Left ventricle myocardium inferior (tissue), 1 donor: Measurements from ENCODE around the gene LAPTM4A. TPM values are rescaled to one million over a fixed set of nuclear protein-coding genes. Genes with fewer than 3 reads are reported as not detected.

ENCODE experiments used
- DNase-seq: peaks from one replicate; pipeline ENCODE4 v3.0.0-alpha.2; 2020
- H3K27ac ChIP-seq: fragments of 200-600 bp; replicated peaks from 2 replicates; pipeline ENCODE4 v1.8.0; 2021
- H3K27me3 ChIP-seq: fragments of 200-600 bp; 2 replicates; pipeline ENCODE4 v1.8.0; 2021; ENCODE audit warnings: low read depth
- H3K36me3 ChIP-seq: fragments of 200-600 bp; 2 replicates; pipeline ENCODE4 v1.8.0; 2021
- H3K4me1 ChIP-seq: fragments of 200-600 bp; 2 replicates; pipeline ENCODE4 v1.8.0; 2021
- H3K4me3 ChIP-seq: fragments of 200-600 bp; 2 replicates; pipeline ENCODE4 v1.8.0; 2021; ENCODE audit warnings: mild to moderate bottlenecking, moderate library complexity
- H3K9me3 ChIP-seq: fragments of 200-600 bp; replicated peaks from 2 replicates; pipeline ENCODE4 v1.8.0; 2021
- intact Hi-C: fragments of 100-400 bp; cut with micrococcal nuclease; formaldehyde crosslinking; loops from one replicate; pipeline ENCODE4 v1.11.0; 2022
- total RNA-seq: library from RNA; stranded (reverse); fragmentation: NEBNext Ultra II Directional; extraction: Animal tissue kit (Norgen Biotek cat#: 25700); gene quantifications from one replicate; pipeline ENCODE4 v1.2.1, GENCODE V29; 2021
- TF ChIP-seq, protein P1 (sequence below): fragments of 200-600 bp; IDR thresholded peaks from 2 replicates; pipeline ENCODE4 v1.8.0; 2021; ENCODE audit warnings: antibody characterized with exemption, mild to moderate bottlenecking, borderline replicate concordance
- donor health status: DM: no; HTN: yes; CAD: no; lungs with severe emphysema.

The LAPTM4A gene
- total RNA-seq, 1 donor from 2014 or later, result 201 TPM

DNA sequence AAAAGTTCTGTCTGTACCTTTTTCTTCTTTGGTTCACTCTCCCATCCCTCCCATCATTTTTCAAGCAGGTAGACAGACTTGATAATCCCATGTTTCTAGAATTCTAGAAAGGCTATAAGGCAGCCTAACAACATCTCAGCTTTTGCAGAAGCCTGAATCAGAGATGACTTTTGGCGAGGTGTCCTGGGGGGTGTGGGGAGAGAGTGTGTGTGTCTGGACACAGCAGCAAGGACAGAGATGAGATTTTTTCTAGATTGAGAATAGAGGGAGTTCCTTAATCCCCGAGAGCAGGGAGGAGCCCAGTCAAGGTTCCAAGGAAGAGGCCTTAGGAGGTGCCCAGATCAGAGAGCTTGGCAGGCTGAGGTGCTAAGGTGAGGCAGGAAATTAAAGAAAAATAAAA is 22.0 kb upstream of the LAPTM4A start:
- intact Hi-C loops, result no loop called here
- Histone ChIP-seq H3K27me3 (no peaks in the 10 kb centered on the region), H3K9me3 (peaks cover 10% of the 10 kb centered on the region), H3K4me3 (no peak overlapping the region), H3K36me3 (no peaks in the 10 kb centered on the region), H3K4me1 (peaks cover 51% of the 10 kb centered on the region), H3K27ac (peak overlapping the region; percentile 92)
- TF ChIP-seq, protein P1, sequence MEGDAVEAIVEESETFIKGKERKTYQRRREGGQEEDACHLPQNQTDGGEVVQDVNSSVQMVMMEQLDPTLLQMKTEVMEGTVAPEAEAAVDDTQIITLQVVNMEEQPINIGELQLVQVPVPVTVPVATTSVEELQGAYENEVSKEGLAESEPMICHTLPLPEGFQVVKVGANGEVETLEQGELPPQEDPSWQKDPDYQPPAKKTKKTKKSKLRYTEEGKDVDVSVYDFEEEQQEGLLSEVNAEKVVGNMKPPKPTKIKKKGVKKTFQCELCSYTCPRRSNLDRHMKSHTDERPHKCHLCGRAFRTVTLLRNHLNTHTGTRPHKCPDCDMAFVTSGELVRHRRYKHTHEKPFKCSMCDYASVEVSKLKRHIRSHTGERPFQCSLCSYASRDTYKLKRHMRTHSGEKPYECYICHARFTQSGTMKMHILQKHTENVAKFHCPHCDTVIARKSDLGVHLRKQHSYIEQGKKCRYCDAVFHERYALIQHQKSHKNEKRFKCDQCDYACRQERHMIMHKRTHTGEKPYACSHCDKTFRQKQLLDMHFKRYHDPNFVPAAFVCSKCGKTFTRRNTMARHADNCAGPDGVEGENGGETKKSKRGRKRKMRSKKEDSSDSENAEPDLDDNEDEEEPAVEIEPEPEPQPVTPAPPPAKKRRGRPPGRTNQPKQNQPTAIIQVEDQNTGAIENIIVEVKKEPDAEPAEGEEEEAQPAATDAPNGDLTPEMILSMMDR, result no peak
- DNase-seq, result no peak

DNA sequence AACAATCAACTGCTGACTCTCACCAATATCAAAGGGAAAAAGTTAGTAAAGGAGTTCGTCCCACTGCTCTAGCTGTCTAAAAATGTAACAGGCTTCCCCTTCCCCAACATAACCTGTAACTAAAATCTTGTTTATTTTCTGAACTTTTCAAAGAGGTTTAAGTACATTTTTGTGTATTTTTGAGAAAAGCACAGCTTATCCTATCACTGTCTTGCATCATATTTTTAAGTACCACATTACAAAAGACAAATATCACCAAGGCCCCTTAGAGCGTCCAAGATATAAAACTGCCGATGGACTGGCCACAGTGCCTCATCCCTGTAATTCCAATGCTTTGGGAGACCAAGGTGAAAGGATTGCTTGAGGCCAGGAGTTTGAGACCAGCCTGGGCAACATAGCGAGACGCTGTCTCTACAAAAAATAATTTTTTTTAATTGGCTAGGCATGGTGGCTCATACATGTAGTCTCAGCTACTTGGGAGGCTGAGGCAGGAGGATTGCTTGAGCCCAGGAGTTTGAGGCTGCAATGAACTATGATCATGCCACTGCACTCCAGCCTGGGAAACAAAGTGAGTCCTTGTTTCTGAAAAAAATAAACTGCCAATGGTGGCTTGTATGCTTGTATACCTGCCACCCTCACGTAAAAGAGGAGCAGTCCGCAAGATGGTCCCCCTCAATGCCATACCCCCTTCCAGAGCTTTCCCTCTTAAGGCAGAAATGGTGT is 21.2 kb upstream of the LAPTM4A start:
- peaks cover 55% of the 10 kb centered on the region for H3K4me1 ChIP-seq
- H3K9me3 ChIP-seq, result peaks cover 3% of the 10 kb centered on the region
- intact Hi-C loops, result no loop called here
- H3K27ac ChIP-seq, result peak overlapping the region; percentile 92
- peak overlapping the region; percentile 40 for H3K4me3 ChIP-seq
- H3K27me3 ChIP-seq, result no peaks in the 10 kb centered on the region
- DNase-seq, result no peak
- TF ChIP-seq, protein P1, result no peak
- no peaks in the 10 kb centered on the region for H3K36me3 ChIP-seq

DNA sequence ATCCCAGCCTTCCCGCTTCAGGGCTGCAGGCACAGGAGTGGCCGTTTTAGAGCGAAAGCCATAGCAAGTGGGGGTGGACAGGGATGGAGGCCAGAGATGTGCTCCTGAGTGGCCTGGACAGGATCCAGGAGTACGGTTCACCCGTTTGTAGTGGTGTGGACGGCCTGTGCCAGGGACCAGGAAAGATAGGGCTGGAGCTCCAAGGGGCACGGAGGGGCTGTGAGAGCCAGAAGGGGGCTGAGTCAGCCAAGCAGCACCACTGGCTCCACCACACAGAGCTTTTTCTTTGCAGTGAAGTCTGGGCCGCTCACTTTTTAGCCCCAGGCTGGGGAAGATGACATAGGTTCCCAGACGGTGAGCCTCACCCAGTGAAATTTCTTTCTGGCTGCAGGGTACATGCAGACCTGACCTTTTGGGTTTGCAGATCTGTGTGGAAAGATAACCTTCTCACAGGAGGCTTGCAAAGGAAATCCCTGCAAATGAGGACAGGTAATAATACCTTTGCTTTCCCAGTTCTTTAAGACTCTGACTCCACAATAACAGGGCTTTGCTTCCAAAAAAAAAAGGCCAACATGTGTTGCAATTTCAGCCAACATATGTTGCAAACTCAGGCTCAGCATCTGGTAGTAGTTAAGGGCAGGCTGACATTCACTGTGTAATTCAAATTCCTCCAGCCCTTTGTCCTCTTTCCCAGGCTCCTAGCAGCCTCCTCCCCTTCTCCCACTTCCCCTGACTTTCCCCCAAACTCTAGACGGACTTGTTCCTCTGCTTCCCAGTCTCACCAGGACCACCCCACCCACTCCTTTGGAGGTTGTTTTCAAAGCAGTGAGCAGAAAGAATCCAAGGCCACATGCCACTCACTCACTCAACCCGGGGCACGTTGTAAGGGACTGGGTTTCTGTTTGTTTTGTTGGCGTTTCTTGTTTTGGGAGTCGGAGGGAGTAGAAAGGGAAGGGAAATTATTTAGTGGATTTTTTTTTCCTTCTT is 20.3 kb upstream of the LAPTM4A start:
- Histone ChIP-seq H3K9me3 (no peaks in the 10 kb centered on the region), H3K4me1 (peaks cover 56% of the 10 kb centered on the region), H3K4me3 (peak overlapping the region; percentile 40), H3K27ac (peak overlapping the region; percentile 92), H3K27me3 (no peaks in the 10 kb centered on the region), H3K36me3 (no peaks in the 10 kb centered on the region)
- peak; percentile 75 for DNase-seq
- intact Hi-C loops, result no loop called here
- TF ChIP-seq, protein P1, result no peak

DNA sequence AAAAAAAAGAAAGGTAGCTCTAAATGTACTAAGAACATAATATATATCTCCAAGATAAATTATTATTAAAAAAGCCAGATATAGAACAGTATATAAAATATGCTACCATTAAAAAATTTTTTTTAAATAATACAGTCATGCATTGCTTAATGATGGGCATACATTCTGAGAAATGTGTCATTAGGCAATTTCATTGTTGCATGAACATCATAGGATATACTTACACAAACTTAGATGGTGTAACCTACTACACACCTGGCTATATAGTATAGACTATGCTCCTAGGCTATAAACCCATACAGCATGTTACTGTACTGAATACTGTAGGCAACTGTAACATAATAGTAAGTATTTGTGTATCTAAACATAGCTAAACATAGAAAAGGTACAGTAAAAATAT is 18.3 kb upstream of the LAPTM4A start:
- no peaks in the 10 kb centered on the region for H3K36me3 ChIP-seq
- H3K4me1 ChIP-seq, result peaks cover 62% of the 10 kb centered on the region
- H3K27ac ChIP-seq, result no peak overlapping the region
- TF ChIP-seq, protein P1, result no peak
- no peaks in the 10 kb centered on the region for H3K27me3 ChIP-seq
- H3K4me3 ChIP-seq, result no peak overlapping the region
- intact Hi-C loops, result no loop called here
- no peaks in the 10 kb centered on the region for H3K9me3 ChIP-seq
- no peak for DNase-seq

DNA sequence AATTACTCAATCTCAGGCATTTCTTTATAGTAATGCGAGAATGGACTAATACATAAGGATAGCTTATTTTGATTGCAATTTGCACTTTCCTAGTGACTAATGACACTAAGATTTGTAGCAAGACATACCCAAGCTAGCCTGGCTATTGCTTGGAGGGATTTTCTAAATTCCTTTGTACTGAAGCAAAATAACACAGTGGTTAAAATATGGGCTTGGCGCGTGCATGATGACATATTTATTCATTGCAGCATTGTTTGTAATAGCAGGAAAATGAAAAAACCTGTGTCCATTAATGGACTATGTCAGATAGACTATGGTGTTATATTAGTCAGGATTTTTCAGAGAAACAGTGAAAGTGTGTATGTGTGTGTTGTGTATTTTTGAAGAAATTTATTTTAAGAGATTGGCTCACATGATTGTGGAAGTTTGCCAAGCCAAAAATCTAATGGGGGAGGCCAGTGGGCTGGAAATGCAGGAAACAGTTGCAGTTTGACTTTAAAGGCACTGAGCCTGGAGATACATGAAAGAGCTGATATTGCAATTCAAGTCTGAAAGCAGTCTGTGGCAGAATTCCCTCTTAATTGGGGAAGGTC is 16.7 kb upstream of the LAPTM4A start:
- TF ChIP-seq, protein P1, result no peak
- H3K9me3 ChIP-seq, result peaks cover 3% of the 10 kb centered on the region
- H3K27ac ChIP-seq, result no peak overlapping the region
- no peak for DNase-seq
- peaks cover 46% of the 10 kb centered on the region for H3K4me1 ChIP-seq
- H3K27me3 ChIP-seq, result no peaks in the 10 kb centered on the region
- no peak overlapping the region for H3K4me3 ChIP-seq
- intact Hi-C loops, result no loop called here
- H3K36me3 ChIP-seq, result no peaks in the 10 kb centered on the region
